Raji (cell line): ENCODE data around the gene NEMP2.

ENCODE experiments used
- POLR2A ChIP-seq: IDR thresholded peaks from 2 replicates; pipeline ENCODE4 v1.6.1; 2011; ENCODE audit warnings: low read depth, low read length, control low read depth; ENCODE audit not compliant: insufficient read depth

Gene NEMP2

DNA sequence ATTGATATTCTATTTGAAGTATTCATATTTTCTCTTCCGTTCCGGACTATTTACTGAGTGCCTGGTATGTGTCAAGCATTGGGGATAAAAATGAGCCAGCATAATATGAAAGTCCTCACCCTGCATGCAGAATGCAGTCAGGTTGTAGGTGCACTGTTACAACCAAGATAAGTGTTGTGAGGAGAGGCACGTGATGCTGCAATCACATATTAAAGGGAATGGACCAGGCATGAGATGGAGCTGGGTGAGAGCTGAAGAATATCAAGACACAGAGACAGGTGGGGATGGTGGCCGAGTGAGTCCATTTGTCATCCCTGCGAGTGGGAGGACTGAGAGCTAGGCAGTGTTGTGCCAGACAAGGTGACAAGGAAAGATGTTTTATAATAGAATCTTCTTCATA is 74.0 kb downstream of the NEMP2 start:
- no peak for TF ChIP-seq POLR2A

DNA sequence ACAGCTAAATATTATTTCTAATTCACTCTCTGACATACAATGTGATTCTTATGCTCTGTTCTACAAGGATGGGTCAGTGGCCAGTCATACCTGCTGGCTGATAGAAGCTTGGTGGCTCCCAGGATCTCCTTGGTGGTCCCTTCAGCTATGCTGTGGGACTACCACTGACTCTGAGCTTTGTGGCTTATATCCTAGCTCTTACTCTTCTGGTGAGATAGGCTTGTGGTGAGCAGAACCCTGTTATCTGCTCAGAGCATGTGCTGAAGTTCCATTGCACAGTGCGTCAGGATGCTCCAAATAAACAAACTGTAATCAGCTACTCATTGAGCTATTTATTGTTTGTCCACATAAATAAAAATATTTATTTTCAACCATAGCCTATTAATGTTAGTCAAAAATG is 74.6 kb downstream of the NEMP2 start:
- TF ChIP-seq POLR2A = no peak

DNA sequence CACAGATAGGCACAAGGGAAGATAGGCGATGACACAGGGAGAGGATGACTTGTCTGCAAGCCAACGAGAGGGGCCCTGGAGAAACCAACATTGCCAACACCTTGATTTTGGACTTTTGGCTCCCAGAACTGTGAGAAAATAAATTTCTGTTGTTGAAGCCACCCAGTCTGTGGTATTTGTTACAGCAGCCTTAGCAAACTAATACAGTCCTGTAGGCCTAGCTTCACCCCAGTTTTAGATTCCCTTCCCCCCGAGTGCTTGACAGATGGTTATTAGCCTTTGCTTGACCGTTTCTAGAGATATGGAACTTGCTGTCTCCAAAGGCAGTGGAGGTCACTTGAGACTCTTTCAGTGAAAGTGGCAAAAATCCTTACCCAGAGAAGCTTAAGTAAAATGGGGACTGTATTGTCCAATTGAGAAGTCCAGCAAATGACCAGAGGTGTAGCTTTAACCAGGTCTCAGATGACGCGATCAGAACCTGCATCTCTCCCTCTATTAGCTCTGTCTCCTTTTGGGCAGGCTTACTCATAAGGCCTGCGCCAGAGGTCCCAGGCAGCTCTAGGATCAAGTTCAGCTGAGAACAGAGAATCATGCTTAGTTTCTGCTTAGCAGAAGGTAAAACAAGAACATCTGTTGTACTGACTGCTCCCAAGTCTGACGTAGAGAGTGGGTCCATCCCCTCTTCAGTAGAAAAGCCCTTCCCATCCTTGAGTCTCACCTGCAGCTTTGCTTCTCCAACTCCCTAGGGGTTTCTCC is 76.0 kb downstream of the NEMP2 start:
- TF ChIP-seq POLR2A = no peak

DNA sequence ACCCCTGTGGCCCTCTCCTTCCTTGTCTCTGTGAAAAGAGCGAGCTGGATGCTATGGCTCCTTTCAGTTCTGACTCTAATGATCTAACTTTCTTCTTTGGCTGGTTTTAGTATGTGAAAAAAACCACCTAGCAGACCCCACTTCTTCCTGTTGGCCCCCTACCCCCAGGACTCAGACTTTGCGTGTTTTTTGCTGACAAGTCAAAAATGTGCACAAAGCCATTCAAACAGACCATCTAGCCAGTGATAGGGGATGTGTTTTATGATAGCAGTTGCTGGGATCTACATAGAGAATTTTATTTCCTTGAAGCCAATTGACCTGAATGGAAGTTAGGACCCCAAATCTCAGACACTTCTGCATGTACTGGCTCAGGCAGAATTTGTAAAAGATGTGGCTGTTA is 77.3 kb downstream of the NEMP2 start:
- no peak for TF ChIP-seq POLR2A

DNA sequence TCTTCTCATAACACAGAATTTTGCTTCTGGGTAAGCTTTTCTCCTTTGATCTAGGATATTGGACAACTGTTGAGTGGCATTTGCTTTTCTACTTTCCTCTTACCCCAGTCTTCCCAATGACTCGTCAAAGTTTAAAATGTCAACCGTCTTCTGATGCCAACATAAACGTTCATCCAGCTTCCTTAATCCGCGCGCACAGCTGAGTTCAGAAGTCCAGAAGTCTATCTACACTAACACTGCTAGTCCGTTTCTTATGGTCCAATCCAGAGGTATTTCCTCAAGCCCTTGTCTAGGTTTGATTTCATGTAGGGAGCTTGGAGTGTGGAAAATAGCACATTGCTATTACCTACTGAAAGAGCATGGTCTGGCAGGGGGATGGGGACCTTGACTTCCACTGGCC is 77.7 kb downstream of the NEMP2 start:
- no peak for TF ChIP-seq POLR2A

DNA sequence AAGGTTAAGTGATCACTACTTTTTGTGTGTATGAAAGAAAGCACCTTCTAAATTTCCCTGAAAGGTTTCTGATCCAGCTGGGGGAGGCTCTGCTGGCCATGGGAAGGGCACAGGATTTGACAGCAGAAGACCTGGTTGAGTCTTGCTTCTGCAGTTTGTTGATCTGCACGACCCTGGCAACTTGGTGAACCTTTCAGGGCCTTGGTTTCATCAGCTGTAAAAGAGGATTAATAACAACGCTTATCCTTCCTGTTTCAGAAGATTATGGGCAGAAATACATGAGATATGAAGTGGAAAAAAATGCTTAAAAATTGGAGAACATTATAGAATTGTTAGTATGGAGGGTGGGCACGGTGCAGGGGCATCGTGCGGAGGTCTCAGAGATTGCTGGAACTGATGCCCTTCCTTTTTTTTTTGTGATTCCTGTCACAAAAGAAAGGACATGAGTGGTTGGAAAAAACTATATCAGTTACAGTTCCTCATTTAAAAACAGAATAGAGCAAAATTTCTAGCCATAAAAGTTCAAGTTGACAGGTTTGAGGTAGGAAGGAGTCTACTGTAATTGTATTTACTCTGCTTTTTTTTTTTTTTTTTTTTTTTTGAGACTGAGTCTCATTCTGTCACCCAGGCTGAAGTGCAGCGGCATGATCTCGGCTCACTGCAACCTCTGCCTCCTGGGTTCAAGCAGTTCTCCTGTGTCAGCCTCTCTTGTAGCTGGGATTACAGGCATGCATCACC is 79.0 kb downstream of the NEMP2 start:
- no peak for TF ChIP-seq POLR2A

DNA sequence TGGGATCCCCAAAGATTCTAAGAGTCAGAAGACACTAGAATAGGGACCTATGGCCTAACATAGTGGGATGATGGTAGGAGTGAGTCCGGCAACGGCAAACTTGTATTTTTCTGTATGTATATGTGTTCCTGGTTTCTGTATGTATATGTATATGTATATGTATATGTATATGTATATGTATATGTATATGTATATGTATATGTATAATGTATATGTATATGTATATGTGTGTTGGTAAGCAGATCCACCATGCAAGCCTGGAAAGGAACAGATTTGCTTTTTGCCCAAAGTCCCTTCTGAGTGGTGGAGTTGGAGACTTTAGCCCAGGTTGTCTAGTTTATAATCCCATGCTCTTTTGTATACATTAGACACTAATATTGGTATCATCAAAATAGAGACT is 79.7 kb downstream of the NEMP2 start:
- no peak for TF ChIP-seq POLR2A
